ENCODE data around the gene NAP1L4. TPM values are rescaled to one million over a fixed set of nuclear protein-coding genes. Genes with fewer than 3 reads are reported as not detected.

The NAP1L4 gene
- total and polyA plus RNA-seq, 2 of the 4 experiments (the other 2 are of a cell fraction): 71.5 to 80.7 TPM

DNA sequence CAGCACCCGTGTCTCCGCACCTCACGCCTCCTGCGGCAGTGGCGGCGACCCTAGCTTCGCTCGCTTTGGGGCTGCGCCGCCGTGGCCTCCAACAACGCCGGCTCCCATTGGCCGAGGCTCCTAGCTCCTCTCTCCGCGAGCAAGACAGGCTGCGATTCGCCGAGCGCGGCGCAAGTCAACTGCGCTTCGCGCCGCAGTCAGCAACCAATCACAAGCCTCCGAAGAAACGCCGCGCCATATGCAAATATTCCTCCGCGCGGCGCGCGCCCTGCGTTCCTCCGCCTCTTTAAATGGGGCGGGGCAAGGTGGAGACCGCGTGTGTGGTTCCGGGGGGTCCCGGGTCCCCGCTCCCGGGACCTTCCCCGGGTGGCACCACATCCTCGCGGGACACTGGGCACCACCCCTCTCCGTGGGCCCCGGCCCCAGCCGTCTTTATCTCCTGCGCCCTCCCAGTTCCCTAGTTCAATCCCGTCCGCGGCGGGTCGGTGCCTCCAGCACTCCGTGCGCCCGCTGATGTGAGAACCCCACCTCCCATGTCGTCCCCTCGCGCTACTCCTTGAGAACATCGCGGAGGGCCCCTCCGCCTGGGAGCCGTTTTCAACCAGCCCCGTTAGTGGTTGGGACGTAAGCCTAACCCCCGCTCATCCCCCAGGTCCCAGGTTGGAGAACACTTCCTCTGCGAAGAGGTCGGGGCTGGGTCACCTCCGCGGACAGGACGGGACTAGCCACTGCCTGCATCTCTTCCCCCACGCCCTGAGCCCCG is at the start of gene NAP1L4 (continued):
- TF ChIP-seq CTCF (conservative IDR thresholded peaks at IDR 0.05; ENCODE audit: low read depth, low read length): no peak
- TF ChIP-seq SMC3 (IDR thresholded peaks at IDR 0.05; ENCODE audit: low read depth, low read length): no peak
- TF ChIP-seq POLR2A (IDR thresholded peaks at IDR 0.05; ENCODE audit: low read depth, low read length): peak; percentile 73
- TF ChIP-seq BHLHE40 (IDR thresholded peaks at IDR 0.05; ENCODE audit: low read depth, low read length): no peak

DNA sequence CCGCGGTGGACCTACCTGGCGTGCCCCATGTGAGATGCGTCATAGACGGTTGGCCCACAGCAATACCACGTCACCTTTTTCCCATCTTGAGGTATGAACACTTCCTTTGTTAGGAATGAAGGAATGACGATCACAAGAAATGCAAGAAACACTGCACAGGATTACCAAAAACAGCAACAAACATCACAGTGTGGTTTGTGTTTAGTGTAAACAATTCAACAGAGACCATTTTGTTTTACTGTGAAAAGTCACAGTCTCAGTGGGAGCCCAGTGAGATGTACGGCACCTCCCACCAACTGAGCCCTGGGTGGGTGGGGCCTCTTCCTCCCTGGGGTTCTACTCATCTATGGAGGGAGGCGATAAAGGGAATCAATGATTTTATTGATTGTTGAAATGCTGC is 48.8 kb upstream of the NAP1L4 start:
- H3K14ac ChIP-seq (replicated peaks; ENCODE audit: low read depth, low read length): no peak overlapping the region
- H3K79me1 ChIP-seq (ENCODE audit: low read depth in 1 of 2, low read length in 2 of 2): peaks cover 35 to 88% of the 10 kb centered on the region in 2 experiments
- H3K56ac ChIP-seq (ENCODE audit: extremely low read depth, insufficient read depth, low read length): no peak overlapping the region
- no peak overlapping the region for H3K9ac ChIP-seq (ENCODE audit: low read depth, low read length)
- no peak overlapping the region for H4K91ac ChIP-seq (ENCODE audit: insufficient read depth, low read depth, low read length)
- no peak overlapping the region for H2AK5ac ChIP-seq (ENCODE audit: low read depth, low read length)
- H3K4me3 ChIP-seq (ENCODE audit: insufficient read depth, low read depth, low read length): no peak overlapping the region
- no peak overlapping the region for H2AK9ac ChIP-seq (replicated peaks; ENCODE audit: low read depth, low read length, poor library complexity)
- no peak overlapping the region for H4K5ac ChIP-seq (ENCODE audit: low read depth, low read length)
- peaks cover 4% of the 10 kb centered on the region; the same call in 1 of the 2 replicates for H3K4me1 ChIP-seq (ENCODE audit: control insufficient read depth, insufficient read depth, low read length)
- H3K4me2 ChIP-seq (ENCODE audit: low read depth, low read length): no peak overlapping the region
- H3K23ac ChIP-seq (ENCODE audit: low read depth, low read length): no peak overlapping the region
- BruUV-seq (replicated peaks): no TSS peak
- in situ Hi-C loops (cut with MboI; ENCODE audit: low sequenced_read_pairs) (loop anchor here (5.0 kb wide), 1 partner anchor 51 kb away; no protein-coding TSS in a partner anchor), dilution Hi-C loops (cut with HindIII; ENCODE audit: low sequenced_read_pairs, unreplicated experiment) (no loop called here), intact Hi-C loops (cut with micrococcal nuclease) (no loop called here)
- ChIA-PET POLR2A (ENCODE audit: unreplicated experiment) (no interaction called here), CTCF (no interaction called here)
- no peak overlapping the region for H3K27ac ChIP-seq (ENCODE audit: insufficient read depth, low read length)
- no peaks in the 10 kb centered on the region for H3K27me3 ChIP-seq (ENCODE audit: control insufficient read depth, insufficient read depth, low read length)
- H2AFZ ChIP-seq (replicated peaks; ENCODE audit: low read length, poor library complexity): no peak overlapping the region
- no peak overlapping the region for H2BK15ac ChIP-seq (ENCODE audit: low read depth, low read length)
- H3K18ac ChIP-seq (ENCODE audit: low read depth, low read length): no peak overlapping the region
- no peak overlapping the region for H2BK20ac ChIP-seq (ENCODE audit: low read depth, low read length)
- H2BK5ac ChIP-seq (ENCODE audit: low read depth, low read length, poor library complexity, severe bottlenecking): no peak overlapping the region
- peaks cover 63% of the 10 kb centered on the region for H3K36me3 ChIP-seq (ENCODE audit: control insufficient read depth, insufficient read depth, low read length)
- WGBS, 2 experiments (ENCODE audit: extremely low coverage in 2 of 2, insufficient read length in 1 of 2): no CpG with 5 or more reads among the region's 9 CpGs
- no peak overlapping the region for H2BK120ac ChIP-seq (ENCODE audit: low read depth, low read length)
- H3K9me3 ChIP-seq (ENCODE audit: control insufficient read depth, insufficient read depth, low read length): no peaks in the 10 kb centered on the region
- no peak overlapping the region for H3K4ac ChIP-seq (ENCODE audit: low read depth, low read length)
- DNase-seq: no peak
- peaks cover 94% of the 10 kb centered on the region for H4K20me1 ChIP-seq (ENCODE audit: insufficient read depth, low read length)
- no peak overlapping the region for H4K8ac ChIP-seq (ENCODE audit: low read depth in 2 of 2, low read length in 2 of 2)
- H3K9me1 ChIP-seq (ENCODE audit: insufficient read depth, low read length): peaks cover 16% of the 10 kb centered on the region
- ATAC-seq (ENCODE audit: low read depth): no peak
- TF ChIP-seq FOS (IDR thresholded peaks at IDR 0.05; ENCODE audit: low read depth, low read length): no peak
- no peak for TF ChIP-seq SMC3 (IDR thresholded peaks at IDR 0.05; ENCODE audit: low read depth, low read length)
- TF ChIP-seq POLR2A (IDR thresholded peaks at IDR 0.05; ENCODE audit: low read depth, low read length): no peak
- TF ChIP-seq CEBPB (IDR thresholded peaks at IDR 0.05; ENCODE audit: low read depth, low read length): no peak
- TF ChIP-seq RAD21 (IDR thresholded peaks at IDR 0.05; ENCODE audit: low read length): no peak
- TF ChIP-seq CTCF (conservative IDR thresholded peaks at IDR 0.05; ENCODE audit: low read depth, low read length): no peak
- no peak for TF ChIP-seq RCOR1 (IDR thresholded peaks at IDR 0.05; ENCODE audit: insufficient replicate concordance, low read length)
- no peak for TF ChIP-seq MXI1 (IDR thresholded peaks at IDR 0.05; ENCODE audit: borderline replicate concordance, low read depth, low read length)
- TF ChIP-seq NFE2L2 (IDR thresholded peaks at IDR 0.05; ENCODE audit: low read depth, low read length): no peak
- no peak for TF ChIP-seq MAFK (IDR thresholded peaks at IDR 0.05; ENCODE audit: low read depth, low read length)

All from IMR-90 (cell line).